NOMO-1 treated with DMSO at 0.1 percent for 48 hours (cell line): ENCODE data around the gene AFAP1L2.

Experiments
- DNase-seq: peaks from one replicate; lab custom pipeline; 2025; ENCODE audit not compliant: unreplicated experiment; lab: John Stamatoyannopoulos, UW

The AFAP1L2 gene

GRCh38 chr10:114392112-114392835, 12.0 kb downstream of the AFAP1L2 start:
- no peak for DNase-seq

DNA sequence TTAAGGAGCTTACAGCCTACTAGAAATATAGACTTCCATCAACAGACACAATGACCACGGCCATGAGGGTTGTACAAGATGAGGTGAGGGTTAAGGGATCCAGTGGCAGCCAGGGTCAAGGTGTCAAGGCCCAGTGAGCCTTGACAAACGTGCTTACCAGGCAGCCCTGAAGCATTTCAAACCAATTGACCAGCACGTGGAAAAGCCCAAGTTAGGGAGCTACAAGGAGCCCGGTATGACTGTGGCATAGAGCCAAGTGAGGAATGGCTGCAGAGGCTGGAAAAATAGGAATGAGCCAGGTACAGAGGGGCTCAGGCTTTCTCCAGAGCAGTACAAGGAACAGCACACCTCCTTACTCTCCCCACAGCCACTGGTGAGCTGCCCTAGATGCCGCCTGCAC, 12.7 kb downstream of the AFAP1L2 start:
- no peak for DNase-seq

GRCh38 chr10:114389426-114389825, 14.9 kb downstream of the AFAP1L2 start:
- no peak for DNase-seq

- DNase-seq, result no peak
Observed at GRCh38 chr10:114388275-114388674, 16.0 kb downstream of the AFAP1L2 start.

GRCh38 chr10:114387784-114388183, 16.5 kb downstream of the AFAP1L2 start:
- no peak for DNase-seq

DNA sequence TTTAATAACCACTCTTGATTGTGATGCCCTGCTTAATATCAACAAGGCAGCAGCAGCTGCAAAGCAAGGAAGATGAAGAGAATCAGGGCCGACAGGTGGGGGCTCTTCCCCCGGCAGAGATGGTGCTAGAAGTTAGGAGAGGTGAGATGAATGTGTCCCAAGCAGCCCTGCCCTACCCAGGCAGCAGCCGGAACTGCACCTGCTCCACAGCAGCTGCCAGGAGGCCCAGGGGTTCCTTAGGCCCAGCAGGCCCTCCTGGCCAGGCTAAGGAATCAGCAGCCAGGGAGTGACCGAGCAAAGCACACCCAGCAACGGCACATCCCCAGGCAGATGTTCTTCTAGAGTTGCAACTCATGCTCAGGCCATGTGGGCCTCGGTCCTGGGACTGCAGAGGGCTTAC, 17.9 kb downstream of the AFAP1L2 start:
- no peak for DNase-seq

DNA sequence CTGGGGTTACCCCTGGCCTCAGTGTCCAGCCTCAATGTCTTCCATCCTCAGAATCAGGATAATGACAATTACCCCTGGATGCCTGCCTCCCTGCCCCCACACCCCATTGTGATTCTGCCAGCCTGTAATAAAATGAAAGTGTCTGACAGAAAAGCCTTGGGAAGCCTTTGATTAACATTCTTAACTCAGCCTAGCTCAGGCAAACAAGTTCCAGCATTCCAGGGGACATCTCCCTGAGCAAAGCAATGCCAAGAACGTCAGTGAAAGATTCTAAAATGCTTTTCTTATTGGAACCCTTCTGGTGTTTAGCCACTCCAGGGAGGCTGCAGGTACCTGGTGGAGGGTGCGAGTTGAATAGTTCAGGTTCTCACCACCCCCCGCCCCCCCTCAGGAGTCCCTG, 18.7 kb downstream of the AFAP1L2 start:
- no peak for DNase-seq

DNA sequence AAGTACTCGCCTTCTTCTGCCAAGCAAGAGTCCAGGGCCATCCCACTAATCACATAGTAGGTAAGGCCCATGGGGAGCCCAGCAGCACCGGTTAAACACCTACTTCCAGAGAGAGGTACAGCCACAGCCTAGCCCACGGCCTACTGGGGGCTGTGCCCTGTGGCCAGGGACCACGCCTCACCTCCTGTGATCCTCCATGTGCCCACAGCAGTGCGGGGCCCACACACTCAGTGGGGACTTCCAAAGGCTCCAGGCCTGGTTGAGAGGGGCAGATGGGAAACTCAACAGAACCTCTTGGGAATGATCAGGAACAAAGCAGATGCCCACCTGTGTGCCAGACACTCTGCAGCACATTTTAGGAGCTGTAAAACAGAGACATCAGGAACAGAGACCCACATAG, 19.7 kb downstream of the AFAP1L2 start:
- no peak for DNase-seq

GRCh38 chr10:114384181-114384580, 20.1 kb downstream of the AFAP1L2 start:
- no peak for DNase-seq

GRCh38 chr10:114380797-114381196, 23.5 kb downstream of the AFAP1L2 start:
- DNase-seq, result no peak

- no peak for DNase-seq
Observed at GRCh38 chr10:114380060-114380459, 24.2 kb downstream of the AFAP1L2 start.

- no peak for DNase-seq
Observed at GRCh38 chr10:114379631-114380041, 24.7 kb downstream of the AFAP1L2 start.

- no peak for DNase-seq
Observed at GRCh38 chr10:114376523-114376922, 27.8 kb downstream of the AFAP1L2 start.

DNA sequence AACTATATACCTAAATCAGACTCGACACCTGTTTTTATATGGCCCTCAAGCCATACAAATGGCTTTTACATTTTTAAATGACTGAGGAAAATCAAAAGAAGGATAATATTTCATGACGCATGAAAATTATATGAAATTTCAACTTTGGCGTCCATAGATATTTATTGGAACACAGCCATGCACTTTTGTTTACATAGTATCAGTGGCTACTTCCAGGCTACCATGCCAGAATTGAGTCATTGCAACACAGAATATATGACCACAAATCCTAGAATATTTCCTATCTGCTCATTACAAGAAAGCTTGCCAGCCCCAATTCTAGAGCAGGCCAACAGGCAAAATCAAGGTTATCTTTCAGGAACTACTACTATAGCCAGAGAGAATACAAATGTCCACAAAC, 29.3 kb downstream of the AFAP1L2 start:
- DNase-seq, result no peak

DNA sequence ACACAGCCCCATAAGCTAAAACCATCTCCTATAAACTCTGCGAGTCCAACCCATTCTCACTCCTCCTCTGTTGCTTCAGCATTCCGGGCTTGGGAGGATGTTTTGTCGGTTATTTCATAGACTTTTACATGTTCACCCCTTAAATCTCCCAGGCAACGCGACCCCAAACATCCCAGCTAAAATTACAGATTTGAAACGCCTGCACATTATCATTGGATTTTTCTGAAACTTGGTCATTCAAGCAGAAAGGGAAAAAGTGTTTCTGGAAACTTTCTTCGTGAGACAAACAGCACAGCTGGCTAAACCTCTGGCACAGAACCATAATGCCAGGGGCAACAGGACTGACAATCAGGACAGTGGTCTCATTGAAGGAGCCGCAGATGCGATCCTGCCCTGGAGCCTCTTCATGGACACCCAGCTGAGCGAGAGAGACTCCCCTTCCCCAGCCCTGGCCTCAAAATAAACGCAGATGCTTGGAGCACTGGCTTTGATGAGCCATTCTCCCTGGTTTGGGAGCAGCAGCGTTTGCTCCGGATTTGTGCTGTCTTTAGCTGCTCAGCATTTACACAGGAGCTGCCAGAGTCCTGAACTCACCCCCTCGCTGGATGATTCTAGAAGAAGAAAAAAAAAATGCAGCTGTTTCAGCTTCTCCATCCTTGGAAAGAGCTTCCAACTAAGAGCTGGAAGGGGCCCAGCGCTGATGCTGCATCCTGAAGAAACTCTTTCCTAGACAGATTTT, 30.1 kb downstream of the AFAP1L2 start:
- no peak for DNase-seq

DNA sequence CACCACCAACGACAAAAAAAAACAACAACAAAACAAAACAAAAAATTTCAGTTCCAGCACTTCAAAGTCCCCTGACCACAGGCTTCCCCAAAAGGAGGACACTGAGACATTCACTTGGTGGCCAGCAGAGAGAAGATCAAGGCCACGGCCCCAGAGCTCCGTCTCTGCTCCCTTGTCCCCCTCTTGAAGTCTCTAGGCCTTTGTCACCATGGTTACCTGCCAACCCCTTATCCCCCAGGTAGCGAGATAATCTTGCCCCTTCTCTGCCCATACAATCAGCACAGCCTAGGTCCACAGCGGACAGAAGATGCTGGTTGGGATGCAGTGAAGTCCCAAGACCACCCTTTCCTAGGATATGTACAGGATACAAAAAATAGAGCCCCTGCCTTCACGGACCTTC, 30.7 kb downstream of the AFAP1L2 start:
- no peak for DNase-seq

DNA sequence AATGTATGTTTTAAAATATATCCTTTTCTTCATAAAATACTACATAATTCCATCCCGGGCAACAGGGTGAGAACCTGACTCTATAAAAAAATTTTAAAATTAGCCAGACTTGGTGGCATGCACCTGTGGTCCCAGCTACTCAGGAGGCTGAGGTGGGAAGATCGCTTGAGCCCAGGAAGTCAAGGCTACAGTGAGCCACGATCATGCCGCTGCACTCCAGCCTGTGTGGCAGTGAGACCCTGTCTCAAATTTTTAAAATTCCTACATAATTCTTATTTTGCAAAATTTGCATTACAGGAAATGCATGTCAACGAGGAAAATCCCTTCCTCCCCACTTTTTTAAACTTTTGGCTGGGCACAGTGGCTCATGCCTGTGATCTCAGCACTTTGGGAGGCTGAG, 31.3 kb downstream of the AFAP1L2 start:
- no peak for DNase-seq

- DNase-seq, result no peak
Observed at GRCh38 chr10:114372179-114372578, 32.1 kb downstream of the AFAP1L2 start.

DNA sequence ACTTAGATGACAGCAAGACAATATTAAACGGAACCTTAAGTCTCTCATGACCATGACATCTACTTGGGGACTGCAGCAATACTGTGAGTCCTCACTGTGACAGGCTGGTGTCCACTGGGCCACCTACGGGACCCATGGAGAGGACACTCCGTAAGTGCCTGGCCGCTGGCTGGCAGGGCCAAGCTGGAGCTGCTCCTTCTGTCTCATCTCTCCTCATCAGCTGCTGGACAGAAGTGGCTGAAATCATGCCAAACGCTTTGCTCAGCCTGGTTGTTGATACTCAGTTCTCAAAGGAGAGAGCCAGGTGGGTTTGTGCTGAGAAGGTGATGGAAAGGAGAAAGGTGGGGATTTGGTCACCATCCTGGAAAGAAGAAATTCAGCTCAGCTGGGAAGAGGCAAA, 33.3 kb downstream of the AFAP1L2 start:
- DNase-seq, result no peak

GRCh38 chr10:114370199-114370598, 34.1 kb downstream of the AFAP1L2 start:
- no peak for DNase-seq

GRCh38 chr10:114368057-114368391, 36.3 kb downstream of the AFAP1L2 start:
- DNase-seq, result no peak

DNA sequence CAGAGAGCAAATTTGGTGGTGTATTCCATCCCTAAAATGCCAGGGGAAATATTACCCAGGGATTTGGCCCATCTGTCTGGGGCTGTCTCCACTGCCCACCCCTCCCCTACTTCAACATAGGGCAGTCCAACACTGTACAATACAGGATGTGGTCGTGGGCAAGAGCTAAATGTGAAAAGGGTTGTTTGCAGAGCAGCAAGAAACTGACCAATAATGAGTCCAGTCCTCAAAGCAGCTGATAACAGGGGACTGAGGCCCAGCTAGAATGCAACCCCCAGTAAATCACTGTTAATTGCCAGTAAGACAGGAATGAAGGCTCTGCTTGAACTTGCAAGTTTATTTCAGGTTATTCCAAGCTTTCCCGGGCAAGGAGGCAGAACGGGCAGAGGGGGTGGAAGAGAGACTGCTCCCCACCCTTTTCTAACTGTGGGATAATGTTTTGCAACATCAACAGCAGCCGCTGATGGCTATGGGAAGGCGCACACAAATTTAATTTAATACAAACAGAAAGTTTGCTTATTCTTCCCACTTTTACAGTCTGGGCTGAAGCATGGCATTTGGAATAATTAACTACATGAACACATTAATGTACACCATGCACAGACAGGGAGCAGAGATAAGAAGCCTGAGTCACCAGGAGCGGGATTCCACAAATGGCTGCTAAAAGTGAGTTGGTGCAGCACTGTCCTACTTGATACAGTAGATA, 36.8 kb downstream of the AFAP1L2 start:
- no peak for DNase-seq
